ENCODE data around the gene TMEM270.

Gene TMEM270

DNA sequence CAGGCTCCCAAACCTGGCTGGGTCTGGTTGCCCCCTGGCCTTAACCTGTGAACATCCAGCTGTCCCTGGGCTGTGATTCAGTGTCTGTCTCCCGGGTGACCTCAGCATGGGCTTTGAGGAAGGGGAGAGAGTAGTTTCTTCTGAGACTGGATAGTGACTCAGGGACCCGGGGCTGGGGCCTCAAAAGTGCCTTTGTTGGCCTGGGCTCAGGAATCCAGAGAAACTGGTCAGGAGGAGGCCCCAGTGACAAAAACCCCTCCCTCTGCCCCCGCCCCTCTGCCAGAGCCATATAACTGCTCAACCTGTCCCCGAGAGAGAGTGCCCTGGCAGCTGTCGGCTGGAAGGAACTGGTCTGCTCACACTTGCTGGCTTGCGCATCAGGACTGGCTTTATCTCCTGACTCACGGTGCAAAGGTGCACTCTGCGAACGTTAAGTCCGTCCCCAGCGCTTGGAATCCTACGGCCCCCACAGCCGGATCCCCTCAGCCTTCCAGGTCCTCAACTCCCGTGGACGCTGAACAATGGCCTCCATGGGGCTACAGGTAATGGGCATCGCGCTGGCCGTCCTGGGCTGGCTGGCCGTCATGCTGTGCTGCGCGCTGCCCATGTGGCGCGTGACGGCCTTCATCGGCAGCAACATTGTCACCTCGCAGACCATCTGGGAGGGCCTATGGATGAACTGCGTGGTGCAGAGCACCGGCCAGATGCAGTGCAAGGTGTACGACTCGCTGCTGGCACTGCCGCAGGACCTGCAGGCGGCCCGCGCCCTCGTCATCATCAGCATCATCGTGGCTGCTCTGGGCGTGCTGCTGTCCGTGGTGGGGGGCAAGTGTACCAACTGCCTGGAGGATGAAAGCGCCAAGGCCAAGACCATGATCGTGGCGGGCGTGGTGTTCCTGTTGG, 30.0 kb upstream of the TMEM270 start, which contains the start of gene CLDN4:
Gene CLDN4 (plus strand): TSS at position 316 of the 903 bp plus-strand sequence. CDS start 206 bp downstream, at position 522.
- Histone ChIP-seq H3K9ac (ENCODE audit: low read length) (no peak within 1 kb of the TSS), H3K4me2 (ENCODE audit: low read depth, low read length, poor library complexity, severe bottlenecking) (no peak within 1 kb of the TSS), H3K79me2 (ENCODE audit: insufficient read depth, low read length) (no peaks in the 10 kb centered on the region), H4K20me1 (ENCODE audit: low read depth, low read length) (no peaks in the 10 kb centered on the region), H2AFZ (ENCODE audit: low read depth, low read length, severe bottlenecking) (no peak within 1 kb of the TSS), H3K27ac (ENCODE audit: low read depth, low read length) (no peak within 1 kb of the TSS), H3K9me2 (replicated peaks; ENCODE audit: insufficient read depth, low read length) (no peaks in the 10 kb centered on the region), H3F3A (ENCODE audit: insufficient read depth) (no peaks in the 10 kb centered on the region), H3K36me3 (ENCODE audit: low read length) (no peaks in the 10 kb centered on the region), H3K4me3 (ENCODE audit: insufficient read depth, low read length, poor library complexity, severe bottlenecking) (no peak within 1 kb of the TSS), H3K9me3 (ENCODE audit: insufficient read depth, low read length) (no peaks in the 10 kb centered on the region), H3K27me3 (ENCODE audit: low read length) (no peaks in the 10 kb centered on the region)
- TF ChIP-seq EZH2phosphoT487 (conservative IDR thresholded peaks at IDR 0.05; ENCODE audit: low read length), result no peak
- TF ChIP-seq, protein P1, sequence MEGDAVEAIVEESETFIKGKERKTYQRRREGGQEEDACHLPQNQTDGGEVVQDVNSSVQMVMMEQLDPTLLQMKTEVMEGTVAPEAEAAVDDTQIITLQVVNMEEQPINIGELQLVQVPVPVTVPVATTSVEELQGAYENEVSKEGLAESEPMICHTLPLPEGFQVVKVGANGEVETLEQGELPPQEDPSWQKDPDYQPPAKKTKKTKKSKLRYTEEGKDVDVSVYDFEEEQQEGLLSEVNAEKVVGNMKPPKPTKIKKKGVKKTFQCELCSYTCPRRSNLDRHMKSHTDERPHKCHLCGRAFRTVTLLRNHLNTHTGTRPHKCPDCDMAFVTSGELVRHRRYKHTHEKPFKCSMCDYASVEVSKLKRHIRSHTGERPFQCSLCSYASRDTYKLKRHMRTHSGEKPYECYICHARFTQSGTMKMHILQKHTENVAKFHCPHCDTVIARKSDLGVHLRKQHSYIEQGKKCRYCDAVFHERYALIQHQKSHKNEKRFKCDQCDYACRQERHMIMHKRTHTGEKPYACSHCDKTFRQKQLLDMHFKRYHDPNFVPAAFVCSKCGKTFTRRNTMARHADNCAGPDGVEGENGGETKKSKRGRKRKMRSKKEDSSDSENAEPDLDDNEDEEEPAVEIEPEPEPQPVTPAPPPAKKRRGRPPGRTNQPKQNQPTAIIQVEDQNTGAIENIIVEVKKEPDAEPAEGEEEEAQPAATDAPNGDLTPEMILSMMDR (IDR thresholded peaks at IDR 0.05; ENCODE audit: insufficient read depth, low read length, poor library complexity, severe bottlenecking), result no peak

DNA sequence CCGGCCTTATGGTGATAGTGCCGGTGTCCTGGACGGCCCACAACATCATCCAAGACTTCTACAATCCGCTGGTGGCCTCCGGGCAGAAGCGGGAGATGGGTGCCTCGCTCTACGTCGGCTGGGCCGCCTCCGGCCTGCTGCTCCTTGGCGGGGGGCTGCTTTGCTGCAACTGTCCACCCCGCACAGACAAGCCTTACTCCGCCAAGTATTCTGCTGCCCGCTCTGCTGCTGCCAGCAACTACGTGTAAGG, 29.4 kb upstream of the TMEM270 start:
- no peaks in the 10 kb centered on the region for H3K9me2 ChIP-seq (replicated peaks; ENCODE audit: insufficient read depth, low read length)
- TF ChIP-seq, protein P1 (IDR thresholded peaks at IDR 0.05; ENCODE audit: insufficient read depth, low read length, poor library complexity, severe bottlenecking), result no peak
- TF ChIP-seq EZH2phosphoT487 (conservative IDR thresholded peaks at IDR 0.05; ENCODE audit: low read length), result no peak
- H3K36me3 ChIP-seq (ENCODE audit: low read length), result no peaks in the 10 kb centered on the region
- H3K79me2 ChIP-seq (ENCODE audit: insufficient read depth, low read length), result no peaks in the 10 kb centered on the region
- no peak overlapping the region for H3K27ac ChIP-seq (ENCODE audit: low read depth, low read length)
- no peak overlapping the region for H3K4me3 ChIP-seq (ENCODE audit: insufficient read depth, low read length, poor library complexity, severe bottlenecking)
- H3K9me3 ChIP-seq (ENCODE audit: insufficient read depth, low read length), result no peaks in the 10 kb centered on the region
- H3F3A ChIP-seq (ENCODE audit: insufficient read depth), result no peaks in the 10 kb centered on the region
- no peak overlapping the region for H3K9ac ChIP-seq (ENCODE audit: low read length)
- H2AFZ ChIP-seq (ENCODE audit: low read depth, low read length, severe bottlenecking), result no peak overlapping the region
- no peak overlapping the region for H3K4me2 ChIP-seq (ENCODE audit: low read depth, low read length, poor library complexity, severe bottlenecking)
- no peaks in the 10 kb centered on the region for H3K27me3 ChIP-seq (ENCODE audit: low read length)
- H4K20me1 ChIP-seq (ENCODE audit: low read depth, low read length), result no peaks in the 10 kb centered on the region

DNA sequence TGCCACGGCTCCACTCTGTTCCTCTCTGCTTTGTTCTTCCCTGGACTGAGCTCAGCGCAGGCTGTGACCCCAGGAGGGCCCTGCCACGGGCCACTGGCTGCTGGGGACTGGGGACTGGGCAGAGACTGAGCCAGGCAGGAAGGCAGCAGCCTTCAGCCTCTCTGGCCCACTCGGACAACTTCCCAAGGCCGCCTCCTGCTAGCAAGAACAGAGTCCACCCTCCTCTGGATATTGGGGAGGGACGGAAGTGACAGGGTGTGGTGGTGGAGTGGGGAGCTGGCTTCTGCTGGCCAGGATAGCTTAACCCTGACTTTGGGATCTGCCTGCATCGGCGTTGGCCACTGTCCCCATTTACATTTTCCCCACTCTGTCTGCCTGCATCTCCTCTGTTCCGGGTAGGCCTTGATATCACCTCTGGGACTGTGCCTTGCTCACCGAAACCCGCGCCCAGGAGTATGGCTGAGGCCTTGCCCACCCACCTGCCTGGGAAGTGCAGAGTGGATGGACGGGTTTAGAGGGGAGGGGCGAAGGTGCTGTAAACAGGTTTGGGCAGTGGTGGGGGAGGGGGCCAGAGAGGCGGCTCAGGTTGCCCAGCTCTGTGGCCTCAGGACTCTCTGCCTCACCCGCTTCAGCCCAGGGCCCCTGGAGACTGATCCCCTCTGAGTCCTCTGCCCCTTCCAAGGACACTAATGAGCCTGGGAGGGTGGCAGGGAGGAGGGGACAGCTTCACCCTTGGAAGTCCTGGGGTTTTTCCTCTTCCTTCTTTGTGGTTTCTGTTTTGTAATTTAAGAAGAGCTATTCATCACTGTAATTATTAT, 28.9 kb upstream of the TMEM270 start:
- H3F3A ChIP-seq (ENCODE audit: insufficient read depth), result no peaks in the 10 kb centered on the region
- H2AFZ ChIP-seq (ENCODE audit: low read depth, low read length, severe bottlenecking), result no peak overlapping the region
- no peak overlapping the region for H3K27ac ChIP-seq (ENCODE audit: low read depth, low read length)
- no peaks in the 10 kb centered on the region for H3K9me2 ChIP-seq (replicated peaks; ENCODE audit: insufficient read depth, low read length)
- no peaks in the 10 kb centered on the region for H3K79me2 ChIP-seq (ENCODE audit: insufficient read depth, low read length)
- H3K9me3 ChIP-seq (ENCODE audit: insufficient read depth, low read length), result no peaks in the 10 kb centered on the region
- no peaks in the 10 kb centered on the region for H3K36me3 ChIP-seq (ENCODE audit: low read length)
- no peak for TF ChIP-seq EZH2phosphoT487 (conservative IDR thresholded peaks at IDR 0.05; ENCODE audit: low read length)
- TF ChIP-seq, protein P1 (IDR thresholded peaks at IDR 0.05; ENCODE audit: insufficient read depth, low read length, poor library complexity, severe bottlenecking), result no peak
- H3K27me3 ChIP-seq (ENCODE audit: low read length), result no peaks in the 10 kb centered on the region
- H3K4me2 ChIP-seq (ENCODE audit: low read depth, low read length, poor library complexity, severe bottlenecking), result no peak overlapping the region
- H3K4me3 ChIP-seq (ENCODE audit: insufficient read depth, low read length, poor library complexity, severe bottlenecking), result no peak overlapping the region
- H4K20me1 ChIP-seq (ENCODE audit: low read depth, low read length), result no peaks in the 10 kb centered on the region
- no peak overlapping the region for H3K9ac ChIP-seq (ENCODE audit: low read length)
